HL-60/S4 (cell line): Measurements from ENCODE around the gene PCDHGA1.
"Not testable (repeated sequence)": the region's sequence is repeated elsewhere in the genome, so short reads cannot be mapped to it uniquely, and the experiment has no call there.

Experiments used
- in situ Hi-C: fragments of 300-500 bp; cut with MboI; formaldehyde crosslinking; loops from 2 replicates; pipeline ENCODE4 v1.14.3; 2022; ENCODE audit warnings: low sequenced_read_pairs

The PCDHGA1 gene

DNA sequence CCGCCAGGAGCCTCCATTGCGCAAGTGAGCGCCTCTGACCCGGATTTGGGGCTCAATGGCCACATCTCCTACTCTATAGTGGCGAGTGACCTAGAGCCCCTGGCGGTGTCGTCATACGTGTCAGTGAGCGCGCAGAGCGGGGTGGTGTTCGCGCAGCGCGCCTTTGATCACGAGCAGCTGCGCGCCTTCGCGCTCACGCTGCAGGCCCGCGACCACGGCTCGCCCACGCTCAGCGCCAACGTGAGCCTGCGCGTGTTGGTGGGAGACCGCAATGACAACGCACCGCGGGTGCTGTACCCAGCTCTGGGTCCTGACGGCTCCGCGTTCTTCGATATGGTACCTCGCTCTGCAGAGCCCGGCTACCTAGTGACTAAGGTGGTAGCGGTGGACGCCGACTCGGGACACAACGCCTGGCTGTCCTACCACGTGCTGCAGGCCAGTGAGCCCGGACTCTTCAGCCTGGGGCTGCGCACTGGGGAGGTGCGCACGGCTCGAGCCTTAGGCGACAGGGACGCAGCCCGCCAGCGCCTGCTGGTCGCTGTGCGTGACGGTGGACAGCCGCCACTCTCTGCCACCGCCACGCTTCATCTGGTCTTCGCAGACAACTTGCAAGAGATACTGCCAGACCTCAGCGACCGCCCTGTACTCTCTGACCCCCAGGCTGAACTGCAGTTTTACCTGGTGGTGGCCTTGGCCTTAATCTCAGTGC lies 79.4 kb downstream of the PCDHGA1 start:
- in situ Hi-C loops = loop anchor here (10.0 kb wide), 1 partner anchor 145 kb away; no protein-coding TSS in a partner anchor

DNA sequence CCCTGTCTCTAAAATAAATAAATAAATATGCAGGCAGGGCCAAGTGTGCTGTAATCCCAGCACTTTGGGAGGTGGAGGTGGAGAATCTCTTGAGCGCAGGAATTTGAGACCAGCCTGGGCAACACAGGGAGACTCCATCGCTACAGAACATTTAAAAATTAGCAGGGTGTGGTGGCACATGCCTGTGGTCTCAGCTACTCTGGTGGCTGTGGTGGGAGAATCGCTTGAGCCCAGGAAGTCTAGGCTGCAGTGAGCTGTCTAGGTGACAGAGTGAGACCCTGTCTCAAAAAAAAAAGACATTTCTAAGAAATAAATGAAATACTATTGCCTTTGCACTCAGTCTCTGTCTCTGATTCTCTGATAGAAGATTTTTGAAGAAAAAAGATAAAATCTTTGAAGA lies 81.3 kb downstream of the PCDHGA1 start:
- in situ Hi-C loops = loop anchor here (10.0 kb wide), 1 partner anchor 143 kb away; no protein-coding TSS in a partner anchor

DNA sequence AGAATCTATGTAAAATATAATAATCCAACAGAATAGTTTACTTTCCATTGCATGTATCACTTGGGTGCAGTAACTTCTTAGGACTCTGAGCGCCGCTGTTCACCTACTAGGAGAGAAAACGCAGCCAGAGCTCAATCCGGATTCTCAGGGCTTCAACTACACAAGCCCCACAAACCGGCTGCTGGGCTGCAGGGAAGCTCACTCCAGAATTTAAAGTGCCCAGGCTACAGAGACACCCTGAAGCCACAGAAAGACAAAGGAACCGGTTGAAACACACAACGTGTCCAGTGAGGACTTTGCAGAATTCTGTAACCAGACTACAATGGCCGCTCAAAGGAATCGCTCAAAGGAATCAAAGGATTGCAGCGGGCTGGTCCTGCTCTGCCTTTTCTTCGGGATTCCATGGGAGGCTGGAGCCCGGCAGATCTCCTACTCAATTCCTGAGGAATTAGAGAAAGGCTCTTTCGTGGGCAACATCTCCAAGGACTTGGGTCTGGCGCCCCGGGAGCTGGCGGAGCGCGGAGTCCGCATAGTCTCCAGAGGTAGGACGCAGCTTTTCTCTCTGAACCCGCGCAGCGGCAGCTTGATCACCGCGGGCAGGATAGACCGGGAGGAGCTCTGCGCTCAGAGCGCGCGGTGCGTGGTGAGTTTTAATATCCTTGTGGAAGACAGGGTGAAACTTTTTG lies 82.7 kb downstream of the PCDHGA1 start, which contains the start of gene PCDHGA10:
Gene PCDHGA10, plus strand, starts transcription at position 134 of the 686 bp plus-strand sequence. Its CDS starts 189 bp downstream, at position 323.
- in situ Hi-C loops = loop anchor here (10.0 kb wide), 1 partner anchor 142 kb away; no protein-coding TSS in a partner anchor

DNA sequence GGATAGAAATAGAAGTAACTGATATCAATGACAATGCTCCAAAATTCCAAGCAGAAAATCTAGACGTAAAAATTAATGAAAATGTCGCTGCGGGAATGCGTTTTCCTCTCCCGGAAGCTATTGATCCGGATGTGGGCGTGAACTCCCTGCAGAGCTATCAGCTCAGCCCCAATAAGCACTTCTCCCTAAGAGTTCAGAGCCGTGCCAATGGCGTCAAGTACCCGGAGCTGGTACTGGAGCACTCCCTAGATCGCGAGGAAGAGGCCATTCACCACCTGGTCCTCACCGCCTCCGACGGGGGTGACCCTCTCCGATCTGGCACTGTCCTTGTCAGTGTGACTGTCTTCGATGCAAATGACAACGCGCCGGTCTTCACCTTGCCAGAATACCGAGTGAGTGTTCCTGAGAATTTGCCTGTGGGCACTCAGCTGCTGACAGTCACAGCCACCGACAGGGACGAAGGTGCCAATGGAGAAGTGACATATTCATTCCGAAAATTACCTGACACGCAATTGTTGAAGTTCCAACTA lies 83.3 kb downstream of the PCDHGA1 start:
- in situ Hi-C loops = loop anchor here (10.0 kb wide), 1 partner anchor 141 kb away; no protein-coding TSS in a partner anchor

DNA sequence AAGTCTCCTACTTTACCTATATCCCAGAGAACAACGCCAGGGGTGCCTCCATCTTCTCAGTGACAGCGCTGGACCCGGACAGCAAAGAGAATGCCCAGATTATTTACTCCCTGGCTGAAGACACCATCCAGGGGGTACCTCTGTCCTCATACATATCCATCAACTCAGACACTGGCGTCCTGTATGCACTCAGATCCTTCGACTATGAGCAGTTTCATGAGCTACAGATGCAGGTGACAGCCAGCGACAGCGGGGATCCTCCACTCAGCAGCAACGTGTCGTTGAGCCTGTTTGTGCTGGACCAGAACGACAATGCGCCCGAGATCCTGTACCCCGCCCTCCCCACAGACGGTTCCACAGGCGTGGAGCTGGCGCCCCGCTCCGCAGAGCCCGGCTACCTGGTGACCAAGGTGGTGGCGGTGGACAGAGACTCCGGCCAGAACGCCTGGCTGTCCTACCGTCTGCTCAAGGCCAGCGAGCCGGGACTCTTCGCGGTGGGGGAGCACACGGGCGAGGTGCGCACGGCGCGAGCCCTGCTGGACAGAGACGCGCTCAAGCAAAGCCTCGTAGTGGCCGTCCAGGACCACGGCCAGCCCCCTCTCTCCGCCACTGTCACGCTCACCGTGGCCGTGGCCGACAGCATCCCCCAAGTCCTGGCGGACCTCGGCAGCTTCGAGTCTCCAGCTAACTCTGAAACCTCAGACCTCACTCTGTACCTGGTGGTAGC lies 84.4 kb downstream of the PCDHGA1 start:
- in situ Hi-C loops = loop anchor here (10.0 kb wide), 1 partner anchor 140 kb away; no protein-coding TSS in a partner anchor

DNA sequence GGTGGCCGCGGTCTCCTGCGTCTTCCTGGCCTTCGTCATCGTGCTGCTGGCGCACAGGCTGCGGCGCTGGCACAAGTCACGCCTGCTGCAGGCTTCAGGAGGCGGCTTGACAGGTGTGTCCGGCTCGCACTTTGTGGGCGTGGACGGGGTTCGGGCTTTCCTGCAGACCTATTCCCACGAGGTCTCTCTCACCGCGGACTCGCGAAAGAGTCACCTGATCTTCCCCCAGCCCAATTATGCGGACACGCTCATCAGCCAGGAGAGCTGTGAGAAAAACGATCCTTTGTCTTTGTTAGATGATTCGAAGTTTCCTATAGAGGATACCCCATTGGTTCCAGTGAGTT lies 84.9 kb downstream of the PCDHGA1 start:
- in situ Hi-C loops = loop anchor here (10.0 kb wide), 1 partner anchor 140 kb away; no protein-coding TSS in a partner anchor

DNA sequence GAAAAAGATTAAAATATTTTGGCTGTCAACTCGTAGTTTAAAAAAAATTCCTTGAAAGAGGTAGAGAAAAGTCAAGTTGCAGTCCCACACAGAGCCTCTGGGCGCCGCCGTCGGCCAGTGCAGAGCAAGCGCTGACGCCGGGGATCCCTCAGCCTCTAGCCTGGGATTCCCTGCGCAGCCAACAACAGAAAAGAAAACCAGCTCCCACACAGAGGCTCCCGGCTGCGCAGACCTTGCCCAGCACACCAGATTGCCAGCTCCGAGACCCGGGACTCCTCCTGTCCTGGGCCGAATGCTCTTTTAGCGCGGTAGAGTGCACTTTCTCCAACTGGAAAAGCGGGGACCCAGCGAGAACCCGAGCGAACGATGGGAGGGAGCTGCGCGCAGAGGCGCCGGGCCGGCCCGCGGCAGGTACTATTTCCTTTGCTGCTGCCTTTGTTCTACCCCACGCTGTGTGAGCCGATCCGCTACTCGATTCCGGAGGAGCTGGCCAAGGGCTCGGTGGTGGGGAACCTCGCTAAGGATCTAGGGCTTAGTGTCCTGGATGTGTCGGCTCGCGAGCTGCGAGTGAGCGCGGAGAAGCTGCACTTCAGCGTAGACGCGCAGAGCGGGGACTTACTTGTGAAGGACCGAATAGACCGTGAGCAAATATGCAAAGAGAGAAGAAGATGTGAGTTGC lies 87.3 kb downstream of the PCDHGA1 start, which contains the start of gene PCDHGB7:
Gene PCDHGB7, plus strand, starts transcription at position 184 of the 679 bp plus-strand sequence. Its CDS starts 183 bp downstream, at position 367.
- in situ Hi-C loops = loop anchor here (10.0 kb wide), 1 partner anchor 137 kb away; no protein-coding TSS in a partner anchor

DNA sequence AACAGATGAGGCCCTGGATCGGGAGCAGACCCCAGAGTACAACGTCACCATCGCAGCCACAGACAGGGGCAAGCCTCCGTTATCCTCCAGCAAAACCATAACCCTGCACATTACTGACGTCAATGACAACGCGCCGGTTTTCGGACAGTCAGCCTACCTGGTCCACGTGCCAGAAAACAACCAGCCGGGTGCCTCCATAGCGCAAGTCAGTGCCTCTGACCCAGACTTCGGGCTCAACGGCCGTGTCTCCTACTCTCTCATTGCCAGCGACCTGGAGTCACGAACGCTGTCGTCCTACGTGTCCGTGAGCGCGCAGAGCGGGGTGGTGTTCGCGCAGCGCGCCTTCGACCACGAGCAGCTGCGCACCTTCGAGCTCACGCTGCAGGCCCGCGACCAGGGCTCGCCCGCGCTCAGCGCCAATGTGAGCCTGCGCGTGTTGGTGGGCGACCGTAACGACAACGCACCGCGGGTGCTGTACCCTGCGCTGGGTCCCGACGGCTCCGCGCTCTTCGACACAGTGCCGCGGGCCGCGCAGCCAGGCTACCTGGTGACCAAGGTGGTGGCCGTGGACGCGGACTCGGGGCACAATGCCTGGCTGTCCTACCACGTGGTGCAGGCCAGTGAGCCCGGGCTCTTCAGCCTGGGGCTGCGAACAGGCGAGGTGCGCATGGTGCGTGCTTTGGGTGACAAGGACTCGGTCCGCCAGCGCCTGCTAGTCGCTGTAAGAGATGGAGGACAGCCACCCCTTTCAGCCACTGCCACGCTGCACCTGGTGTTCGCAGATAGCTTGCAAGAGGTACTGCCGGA lies 89.0 kb downstream of the PCDHGA1 start:
- in situ Hi-C loops = loop anchor here (10.0 kb wide), 1 partner anchor 136 kb away; no protein-coding TSS in a partner anchor

DNA sequence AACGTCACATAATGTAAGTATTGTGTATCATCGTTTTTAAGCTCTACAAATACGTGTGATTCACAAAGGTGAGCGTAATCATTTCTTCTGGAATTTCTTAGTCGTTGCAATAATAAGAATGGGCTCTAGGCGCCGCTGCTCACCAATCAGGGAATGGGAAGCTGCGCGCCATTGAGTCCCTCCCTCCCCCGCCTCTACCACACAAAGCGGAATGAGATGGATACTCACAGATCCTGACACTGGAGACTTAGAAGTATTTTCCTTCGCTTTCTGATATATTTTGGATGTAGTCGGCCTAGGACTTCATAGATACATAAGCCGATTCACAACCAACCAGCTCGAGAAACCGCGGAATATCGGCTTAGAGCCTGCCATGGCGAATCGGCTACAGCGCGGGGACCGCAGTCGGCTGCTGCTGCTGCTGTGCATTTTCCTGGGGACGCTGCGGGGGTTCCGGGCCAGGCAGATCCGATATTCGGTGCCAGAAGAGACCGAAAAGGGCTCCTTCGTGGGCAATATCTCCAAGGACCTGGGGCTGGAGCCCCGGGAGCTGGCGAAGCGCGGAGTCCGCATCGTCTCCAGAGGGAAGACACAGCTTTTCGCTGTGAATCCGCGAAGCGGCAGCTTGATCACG lies 90.7 kb downstream of the PCDHGA1 start, which contains the start of gene PCDHGA11:
Gene PCDHGA11, plus strand, starts transcription at position 197 of the 634 bp plus-strand sequence. Its CDS starts 177 bp downstream, at position 374.
- in situ Hi-C loops = no loop called here

DNA sequence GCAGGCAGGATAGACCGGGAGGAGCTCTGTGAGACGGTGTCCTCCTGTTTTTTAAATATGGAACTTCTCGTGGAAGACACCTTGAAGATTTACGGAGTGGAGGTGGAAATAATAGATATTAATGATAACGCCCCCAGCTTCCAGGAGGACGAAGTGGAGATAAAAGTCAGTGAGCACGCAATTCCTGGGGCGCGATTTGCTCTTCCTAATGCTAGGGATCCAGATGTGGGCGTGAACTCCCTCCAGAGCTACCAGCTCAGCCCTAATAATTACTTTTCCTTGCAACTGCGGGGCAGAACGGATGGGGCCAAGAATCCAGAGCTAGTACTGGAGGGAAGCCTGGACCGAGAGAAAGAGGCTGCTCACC lies 91.2 kb downstream of the PCDHGA1 start:
- in situ Hi-C loops = no loop called here

DNA sequence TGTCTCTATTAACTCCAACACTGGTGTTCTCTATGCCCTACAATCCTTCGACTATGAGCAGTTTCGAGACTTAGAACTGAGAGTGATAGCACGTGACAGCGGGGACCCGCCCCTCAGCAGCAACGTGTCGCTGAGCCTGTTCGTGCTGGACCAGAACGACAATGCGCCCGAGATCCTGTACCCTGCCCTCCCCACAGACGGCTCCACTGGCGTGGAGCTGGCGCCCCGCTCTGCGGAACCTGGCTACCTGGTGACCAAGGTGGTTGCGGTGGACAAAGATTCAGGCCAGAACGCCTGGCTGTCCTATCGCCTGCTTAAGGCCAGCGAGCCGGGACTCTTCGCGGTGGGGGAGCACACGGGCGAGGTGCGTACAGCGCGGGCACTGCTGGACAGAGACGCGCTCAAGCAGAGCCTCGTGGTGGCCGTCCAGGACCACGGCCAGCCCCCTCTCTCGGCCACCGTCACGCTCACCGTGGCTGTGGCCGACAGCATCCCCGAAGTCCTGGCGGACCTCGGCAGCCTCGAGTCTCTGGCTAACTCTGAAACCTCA lies 92.5 kb downstream of the PCDHGA1 start:
- in situ Hi-C loops = no loop called here

DNA sequence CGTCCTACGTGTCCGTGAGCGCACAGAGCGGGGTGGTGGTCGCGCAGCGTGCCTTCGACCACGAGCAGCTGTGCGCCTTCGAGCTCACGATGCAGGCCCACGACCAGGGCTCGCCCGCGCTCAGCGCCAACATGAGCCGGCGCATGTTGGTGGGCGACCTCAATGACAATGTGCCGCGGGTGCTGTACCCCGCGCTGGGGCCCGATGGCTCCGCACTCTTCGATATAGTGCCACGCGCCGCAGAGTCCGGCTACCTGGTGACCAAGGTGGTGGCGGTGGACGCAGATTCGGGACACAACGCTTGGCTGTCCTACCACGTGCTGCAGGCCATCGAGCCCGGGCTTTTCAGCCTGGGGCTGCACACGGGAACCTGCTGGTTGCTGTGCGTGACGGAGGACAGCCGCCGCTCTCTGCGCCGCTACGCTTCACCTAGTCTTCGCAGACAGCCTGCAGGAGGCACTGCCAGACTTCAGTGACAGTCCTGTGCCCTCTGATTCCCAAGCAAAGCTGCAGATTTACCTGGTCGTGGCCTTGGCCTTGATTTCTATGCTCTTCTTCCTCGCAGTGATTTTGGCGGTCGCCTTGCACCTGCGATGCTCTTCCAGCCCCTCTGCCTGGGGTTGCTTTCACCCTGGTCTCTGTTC lies 97.6 kb downstream of the PCDHGA1 start:
- in situ Hi-C loops = no loop called here

DNA sequence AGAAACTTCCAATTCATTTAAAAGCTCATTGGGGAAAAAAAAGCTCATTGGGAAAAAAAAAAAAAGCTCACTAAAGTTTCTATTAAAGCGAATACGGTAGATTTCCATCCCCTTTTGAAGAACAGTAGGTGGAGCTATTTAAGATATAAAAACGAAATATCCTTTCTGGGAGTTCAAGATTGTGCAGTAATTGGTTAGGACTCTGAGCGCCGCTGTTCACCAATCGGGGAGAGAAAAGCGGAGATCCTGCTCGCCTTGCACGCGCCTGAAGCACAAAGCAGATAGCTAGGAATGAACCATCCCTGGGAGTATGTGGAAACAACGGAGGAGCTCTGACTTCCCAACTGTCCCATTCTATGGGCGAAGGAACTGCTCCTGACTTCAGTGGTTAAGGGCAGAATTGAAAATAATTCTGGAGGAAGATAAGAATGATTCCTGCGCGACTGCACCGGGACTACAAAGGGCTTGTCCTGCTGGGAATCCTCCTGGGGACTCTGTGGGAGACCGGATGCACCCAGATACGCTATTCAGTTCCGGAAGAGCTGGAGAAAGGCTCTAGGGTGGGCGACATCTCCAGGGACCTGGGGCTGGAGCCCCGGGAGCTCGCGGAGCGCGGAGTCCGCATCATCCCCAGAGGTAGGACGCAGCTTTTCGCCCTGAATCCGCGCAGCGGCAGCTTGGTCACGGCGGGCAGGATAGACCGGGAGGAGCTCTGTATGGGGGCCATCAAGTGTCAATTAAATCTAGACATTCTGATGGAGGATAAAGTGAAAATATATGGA lies 100.2 kb downstream of the PCDHGA1 start, which contains the start of gene PCDHGA12:
Gene PCDHGA12, plus strand, starts transcription at position 176 of the 782 bp plus-strand sequence. Its CDS starts 253 bp downstream, at position 429.
- in situ Hi-C loops = no loop called here

DNA sequence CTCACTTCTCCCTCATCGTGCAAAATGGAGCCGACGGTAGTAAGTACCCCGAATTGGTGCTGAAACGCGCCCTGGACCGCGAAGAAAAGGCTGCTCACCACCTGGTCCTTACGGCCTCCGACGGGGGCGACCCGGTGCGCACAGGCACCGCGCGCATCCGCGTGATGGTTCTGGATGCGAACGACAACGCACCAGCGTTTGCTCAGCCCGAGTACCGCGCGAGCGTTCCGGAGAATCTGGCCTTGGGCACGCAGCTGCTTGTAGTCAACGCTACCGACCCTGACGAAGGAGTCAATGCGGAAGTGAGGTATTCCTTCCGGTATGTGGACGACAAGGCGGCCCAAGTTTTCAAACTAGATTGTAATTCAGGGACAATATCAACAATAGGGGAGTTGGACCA lies 101.0 kb downstream of the PCDHGA1 start:
- in situ Hi-C loops = no loop called here

DNA sequence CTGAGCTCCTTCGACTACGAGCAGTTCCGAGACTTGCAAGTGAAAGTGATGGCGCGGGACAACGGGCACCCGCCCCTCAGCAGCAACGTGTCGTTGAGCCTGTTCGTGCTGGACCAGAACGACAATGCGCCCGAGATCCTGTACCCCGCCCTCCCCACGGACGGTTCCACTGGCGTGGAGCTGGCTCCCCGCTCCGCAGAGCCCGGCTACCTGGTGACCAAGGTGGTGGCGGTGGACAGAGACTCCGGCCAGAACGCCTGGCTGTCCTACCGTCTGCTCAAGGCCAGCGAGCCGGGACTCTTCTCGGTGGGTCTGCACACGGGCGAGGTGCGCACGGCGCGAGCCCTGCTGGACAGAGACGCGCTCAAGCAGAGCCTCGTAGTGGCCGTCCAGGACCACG lies 102.0 kb downstream of the PCDHGA1 start:
- in situ Hi-C loops = not testable (repeated sequence)

DNA sequence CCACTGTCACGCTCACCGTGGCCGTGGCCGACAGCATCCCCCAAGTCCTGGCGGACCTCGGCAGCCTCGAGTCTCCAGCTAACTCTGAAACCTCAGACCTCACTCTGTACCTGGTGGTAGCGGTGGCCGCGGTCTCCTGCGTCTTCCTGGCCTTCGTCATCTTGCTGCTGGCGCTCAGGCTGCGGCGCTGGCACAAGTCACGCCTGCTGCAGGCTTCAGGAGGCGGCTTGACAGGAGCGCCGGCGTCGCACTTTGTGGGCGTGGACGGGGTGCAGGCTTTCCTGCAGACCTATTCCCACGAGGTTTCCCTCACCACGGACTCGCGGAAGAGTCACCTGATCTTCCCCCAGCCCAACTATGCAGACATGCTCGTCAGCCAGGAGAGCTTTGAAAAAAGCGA lies 102.4 kb downstream of the PCDHGA1 start:
- in situ Hi-C loops = not testable (repeated sequence)

DNA sequence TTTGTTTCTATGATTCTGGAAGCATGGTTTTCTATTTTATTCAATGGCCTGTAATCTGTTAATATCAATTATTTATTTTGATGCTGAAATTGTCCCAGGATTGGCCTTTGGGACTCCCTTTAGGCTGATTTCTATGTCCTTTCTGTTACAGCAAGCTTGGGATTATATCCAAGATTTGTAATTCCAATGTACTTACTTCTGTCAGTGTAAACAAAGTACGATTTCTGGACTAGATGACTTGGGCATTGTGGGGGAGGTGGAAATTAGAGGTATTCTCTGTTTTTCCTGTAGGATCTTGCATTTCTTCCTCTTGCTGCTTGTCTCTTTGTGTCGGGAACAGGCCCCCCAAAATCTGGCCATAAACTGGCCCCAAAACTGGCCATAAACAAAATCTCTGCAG lies 103.7 kb downstream of the PCDHGA1 start:
- in situ Hi-C loops = no loop called here
